Hepatocyte (in vitro differentiated cells): ENCODE measurements around the gene NOSTRIN.
"Not testable (repeated sequence)": the region's sequence is repeated elsewhere in the genome, so short reads cannot be mapped to it uniquely, and the experiment has no call there.

Experiments
- CTCF ChIP-seq: fragments of 200-600 bp; sonication (generic); IDR thresholded peaks from 2 replicates; pipeline ENCODE4 v1.5.1; 2016; ENCODE audit warnings: antibody characterized with exemption, mild to moderate bottlenecking; ENCODE audit not compliant: poor library complexity
- EZH2 ChIP-seq: fragments of 200-600 bp; sonication (generic); IDR thresholded peaks from 2 replicates; pipeline ENCODE4 v1.6.1; 2016; ENCODE audit warnings: antibody characterized with exemption, mild to moderate bottlenecking, borderline replicate concordance

DNA sequence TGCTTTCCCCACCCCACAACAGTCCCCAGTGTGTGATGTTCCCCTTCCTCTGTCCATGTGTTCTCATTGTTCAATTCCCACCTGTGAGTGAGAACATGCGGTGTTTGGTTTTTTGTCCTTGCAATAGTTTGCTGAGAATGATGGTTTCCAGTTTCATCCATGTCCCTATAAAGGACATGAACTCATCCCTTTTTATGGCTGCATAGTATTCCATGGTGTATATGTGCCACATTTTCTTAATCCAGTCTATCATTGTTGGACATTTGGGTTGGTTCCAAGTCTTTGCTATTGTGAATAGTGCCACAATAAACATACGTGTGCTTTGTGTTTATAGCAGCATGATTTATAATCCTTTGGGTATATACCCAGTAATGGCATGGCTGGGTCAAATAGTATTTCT, 11.3 kb upstream of the NOSTRIN start:
- TF ChIP-seq CTCF, EZH2: not testable (repeated sequence)
